HuH-7.5 (cell line): Measurements from ENCODE around the gene P4HTM.

Experiments used
- DNase-seq: peaks from one replicate; pipeline ENCODE4 v3.0.0; 2011; ENCODE audit warnings: low spot score

P4HTM gene, protein sequence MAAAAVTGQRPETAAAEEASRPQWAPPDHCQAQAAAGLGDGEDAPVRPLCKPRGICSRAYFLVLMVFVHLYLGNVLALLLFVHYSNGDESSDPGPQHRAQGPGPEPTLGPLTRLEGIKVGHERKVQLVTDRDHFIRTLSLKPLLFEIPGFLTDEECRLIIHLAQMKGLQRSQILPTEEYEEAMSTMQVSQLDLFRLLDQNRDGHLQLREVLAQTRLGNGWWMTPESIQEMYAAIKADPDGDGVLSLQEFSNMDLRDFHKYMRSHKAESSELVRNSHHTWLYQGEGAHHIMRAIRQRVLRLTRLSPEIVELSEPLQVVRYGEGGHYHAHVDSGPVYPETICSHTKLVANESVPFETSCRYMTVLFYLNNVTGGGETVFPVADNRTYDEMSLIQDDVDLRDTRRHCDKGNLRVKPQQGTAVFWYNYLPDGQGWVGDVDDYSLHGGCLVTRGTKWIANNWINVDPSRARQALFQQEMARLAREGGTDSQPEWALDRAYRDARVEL

DNA sequence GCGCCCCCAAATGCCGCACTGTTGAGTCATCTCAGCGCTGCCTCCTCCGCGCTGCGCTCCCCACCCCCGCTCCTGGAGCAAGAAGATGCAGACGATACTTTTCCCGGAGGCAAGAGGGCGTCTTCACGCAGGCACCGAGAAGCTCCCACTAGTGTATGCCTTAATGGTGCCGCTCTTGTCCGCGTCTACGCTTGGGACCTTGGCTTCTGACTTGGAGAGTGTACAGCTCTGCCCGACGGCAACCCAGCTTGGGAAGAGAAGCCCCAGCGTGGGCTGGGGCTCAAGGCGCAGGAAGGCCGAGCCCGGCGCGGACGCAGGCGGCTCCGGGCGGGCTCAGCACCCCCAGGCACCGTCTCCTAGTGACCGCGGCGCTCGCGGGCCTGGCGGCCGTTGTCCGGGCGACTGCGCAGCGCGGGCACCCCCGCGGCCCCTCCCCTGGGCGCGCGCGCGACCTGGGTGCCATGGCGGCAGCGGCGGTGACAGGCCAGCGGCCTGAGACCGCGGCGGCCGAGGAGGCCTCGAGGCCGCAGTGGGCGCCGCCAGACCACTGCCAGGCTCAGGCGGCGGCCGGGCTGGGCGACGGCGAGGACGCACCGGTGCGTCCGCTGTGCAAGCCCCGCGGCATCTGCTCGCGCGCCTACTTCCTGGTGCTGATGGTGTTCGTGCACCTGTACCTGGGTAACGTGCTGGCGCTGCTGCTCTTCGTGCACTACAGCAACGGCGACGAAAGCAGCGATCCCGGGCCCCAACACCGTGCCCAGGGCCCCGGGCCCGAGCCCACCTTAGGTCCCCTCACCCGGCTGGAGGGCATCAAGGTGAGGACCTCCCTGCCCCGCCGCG is at the start of gene P4HTM:
P4HTM (plus strand) TSS at position 446 of the 840 bp plus-strand sequence; CDS start at position 462, 16 bp downstream.
- DNase-seq, result no peak

DNA sequence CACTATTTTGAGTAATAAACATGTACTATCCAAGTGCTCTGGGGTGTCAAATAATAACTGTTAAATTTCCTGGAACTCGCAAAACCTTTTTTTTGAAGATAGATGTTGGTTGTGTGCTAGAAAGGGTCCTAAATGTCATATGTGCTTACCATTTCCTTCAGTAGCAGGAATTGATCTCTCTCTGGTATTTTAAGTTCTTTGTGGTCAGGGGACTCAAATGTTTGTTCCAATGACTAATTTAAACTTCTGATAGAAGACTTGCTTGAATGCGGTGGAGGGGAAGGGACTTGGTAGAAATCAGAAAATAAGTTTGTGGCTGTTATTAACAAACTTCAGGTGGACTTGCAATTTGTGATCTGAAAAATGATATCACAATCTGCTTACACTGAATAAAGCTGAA is 44.6 kb upstream of the P4HTM start:
- no peak for DNase-seq

DNA sequence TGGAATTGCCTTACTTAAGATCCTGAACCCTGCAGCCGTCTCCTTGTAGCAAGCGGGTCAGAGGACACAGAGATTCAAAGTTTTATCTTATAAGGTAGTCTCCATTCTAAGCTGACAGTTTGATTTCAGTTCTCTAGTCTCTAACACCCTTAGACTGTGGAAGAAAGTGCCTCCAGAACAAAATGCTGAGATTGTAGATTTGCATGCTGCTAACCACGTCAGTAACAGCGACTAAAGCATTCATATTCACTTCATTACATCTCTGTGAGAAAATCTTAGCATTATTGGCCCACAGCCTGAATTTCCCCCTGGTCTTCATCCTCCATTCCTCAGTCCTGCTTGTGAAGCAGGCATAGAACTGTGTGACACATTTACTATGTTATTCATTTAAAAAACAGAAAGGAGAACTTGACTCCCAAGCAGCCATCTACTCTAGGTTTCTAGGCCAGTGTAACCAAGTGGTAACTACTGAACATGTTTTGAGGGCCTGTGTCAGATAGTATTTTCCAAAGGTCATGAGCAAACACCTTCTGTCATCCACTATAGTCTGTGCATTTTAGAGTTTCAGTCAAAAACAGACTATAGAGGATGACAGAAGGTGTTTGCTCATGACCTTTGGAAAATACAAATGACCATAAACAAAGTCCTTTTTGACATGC is 44.0 kb upstream of the P4HTM start:
- no peak for DNase-seq

DNA sequence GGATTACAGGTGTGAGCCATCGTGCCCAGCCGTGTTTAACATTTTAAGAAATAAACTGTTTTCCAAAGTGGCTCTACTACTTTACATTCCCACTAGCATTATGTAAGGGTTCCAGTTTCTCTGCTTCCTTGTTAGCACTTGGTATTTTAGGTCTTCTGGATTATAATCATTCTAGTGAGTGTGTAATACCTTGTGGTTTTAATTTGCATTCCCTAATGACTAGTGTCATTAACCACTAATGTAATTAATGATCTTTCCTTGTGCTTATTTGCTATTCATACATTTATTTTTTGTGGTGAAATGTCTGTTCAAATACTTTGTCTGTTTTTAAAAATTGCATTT is 40.7 kb upstream of the P4HTM start:
- DNase-seq, result no peak

DNA sequence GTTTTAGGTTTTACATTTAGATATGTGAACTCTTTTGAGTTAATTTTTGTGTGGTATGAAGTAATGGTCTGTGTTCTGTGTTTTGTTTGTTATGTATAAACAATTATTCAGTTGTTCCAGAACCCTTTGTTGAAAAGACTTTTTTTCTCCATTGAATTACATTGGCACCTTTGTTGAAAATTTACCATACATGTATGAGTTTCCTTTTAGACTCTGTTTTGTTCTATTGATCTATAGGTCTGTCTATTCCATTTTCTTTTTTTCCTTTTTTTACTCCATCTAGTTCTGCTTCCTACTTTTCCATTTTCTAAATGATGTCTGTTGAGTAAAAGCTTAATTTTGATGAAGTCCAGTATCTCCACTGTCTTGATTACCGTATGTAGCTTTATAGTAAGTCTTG is 40.0 kb upstream of the P4HTM start:
- DNase-seq, result no peak

DNA sequence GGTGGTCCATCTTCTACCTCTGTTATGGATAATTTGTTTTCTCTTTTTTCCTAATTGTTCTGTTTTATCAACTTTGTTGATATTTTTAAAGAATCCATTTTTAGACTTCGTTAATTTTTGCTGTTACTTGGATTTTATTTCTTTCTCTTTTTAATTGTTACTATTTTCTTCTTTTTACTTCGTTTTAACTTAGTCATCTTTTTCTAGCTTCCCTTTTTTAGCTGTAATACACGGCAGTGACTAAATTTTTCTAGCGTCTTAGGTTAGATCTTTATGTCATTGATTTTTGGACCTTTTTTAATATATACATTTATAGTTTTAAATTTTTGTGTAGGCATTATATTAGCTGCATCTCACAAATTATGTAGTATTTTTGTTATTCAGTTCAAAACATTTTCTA is 38.3 kb upstream of the P4HTM start:
- DNase-seq, result no peak

DNA sequence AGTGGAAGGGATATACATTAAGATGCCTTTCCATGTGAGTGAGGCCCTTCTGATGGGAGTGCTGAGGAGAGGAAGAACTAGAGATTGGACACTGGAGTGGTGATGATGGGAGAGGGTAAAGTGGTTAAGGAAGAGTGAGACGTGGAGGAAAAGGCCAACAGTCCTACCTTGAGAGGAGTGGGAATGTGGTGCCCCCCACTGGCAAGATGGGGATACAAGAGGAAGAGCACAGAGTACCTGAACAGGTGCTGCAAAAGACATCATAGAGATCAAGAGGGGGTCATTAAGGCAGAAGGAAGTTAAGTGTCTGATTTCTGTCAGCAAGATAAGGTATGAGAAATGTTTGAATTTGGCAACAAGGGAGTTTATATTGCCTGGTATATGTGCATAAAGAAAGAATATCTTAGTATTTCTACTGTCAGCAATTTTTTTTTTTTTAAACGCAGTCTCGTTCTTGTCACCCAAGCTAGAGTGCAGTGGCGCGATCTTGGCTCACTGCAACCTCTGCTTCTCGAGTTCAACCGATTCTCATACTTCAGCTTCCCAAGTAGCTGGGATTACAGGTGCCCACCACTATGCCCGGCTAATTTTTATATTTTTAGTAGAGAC is 37.4 kb upstream of the P4HTM start:
- DNase-seq, result no peak

DNA sequence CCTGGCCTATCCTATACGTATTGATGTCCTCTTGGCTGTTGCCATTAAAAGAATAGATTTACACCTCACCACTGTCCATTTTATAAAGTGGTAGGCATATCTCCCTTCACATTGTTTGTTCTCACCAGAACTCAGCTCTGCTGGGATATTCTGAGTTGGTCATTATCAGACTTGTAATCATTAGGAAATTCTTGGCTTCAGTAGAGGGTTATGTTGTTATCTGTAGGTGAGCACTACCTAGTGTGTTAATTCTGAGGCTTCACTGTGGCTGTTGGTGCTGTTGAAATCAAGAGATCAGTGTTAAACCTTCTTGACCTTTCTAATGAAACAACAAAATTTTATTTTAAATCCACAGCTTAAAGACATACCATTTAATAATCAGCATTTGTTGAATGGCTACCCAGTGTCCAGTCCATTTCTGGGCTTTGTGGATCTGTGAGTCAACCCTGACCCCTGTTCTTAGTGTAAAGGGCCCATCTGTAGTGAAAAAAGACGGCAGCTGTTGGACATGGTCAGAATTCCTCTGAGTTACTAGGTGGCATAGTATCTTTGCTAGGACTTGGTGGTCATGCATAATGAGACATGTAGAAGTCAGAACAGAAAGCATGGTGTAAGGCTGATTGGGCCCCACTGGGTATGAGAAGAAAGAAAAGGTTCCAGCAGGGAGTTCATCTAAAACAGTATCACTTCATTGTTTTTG is 32.9 kb upstream of the P4HTM start:
- DNase-seq, result no peak

DNA sequence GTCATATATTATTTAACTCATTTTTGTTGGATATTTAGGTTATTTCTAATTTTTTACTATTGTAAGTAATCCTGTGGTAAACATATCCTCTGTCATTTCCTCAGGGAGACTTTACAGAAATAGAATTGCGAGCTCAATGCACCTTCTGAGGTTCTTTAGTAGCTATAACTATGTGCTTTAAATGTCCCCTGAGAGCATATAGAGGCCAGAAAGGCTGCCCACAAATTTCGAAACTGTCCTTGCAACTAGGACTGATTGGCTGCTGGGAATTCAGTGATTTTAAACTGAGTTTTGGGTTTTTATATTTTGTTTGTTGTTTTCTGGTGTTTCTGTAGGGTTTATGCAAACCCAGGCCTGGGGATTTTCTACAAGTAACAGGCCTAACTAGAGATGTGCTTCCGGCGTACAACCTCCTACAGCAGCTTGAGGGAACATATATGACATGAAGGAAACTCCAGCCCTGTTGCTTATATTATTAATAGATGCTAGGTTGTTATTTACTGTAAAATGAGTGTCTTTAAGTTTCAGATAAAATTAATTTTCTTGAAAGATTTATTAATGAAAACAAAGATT is 29.1 kb upstream of the P4HTM start:
- no peak for DNase-seq

DNA sequence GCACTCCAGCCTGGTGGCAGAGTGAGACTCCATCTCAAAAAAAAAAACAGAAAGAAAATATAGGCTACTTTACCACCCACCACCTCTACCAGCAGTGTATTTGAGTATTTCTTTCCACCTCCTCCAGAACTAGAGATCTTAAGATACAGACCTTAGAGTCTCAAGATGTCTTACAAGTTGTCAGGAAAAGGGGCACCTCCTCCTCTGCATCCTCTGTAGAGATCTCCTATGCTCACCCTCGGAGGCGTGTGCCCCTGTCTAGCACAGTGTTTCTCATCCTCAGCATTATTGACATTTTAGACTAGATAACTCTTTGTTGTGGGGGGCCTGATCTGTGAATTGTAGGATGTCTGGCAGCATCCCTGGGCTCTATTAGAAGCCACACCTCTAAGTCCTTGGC is 27.7 kb upstream of the P4HTM start:
- DNase-seq, result no peak

DNA sequence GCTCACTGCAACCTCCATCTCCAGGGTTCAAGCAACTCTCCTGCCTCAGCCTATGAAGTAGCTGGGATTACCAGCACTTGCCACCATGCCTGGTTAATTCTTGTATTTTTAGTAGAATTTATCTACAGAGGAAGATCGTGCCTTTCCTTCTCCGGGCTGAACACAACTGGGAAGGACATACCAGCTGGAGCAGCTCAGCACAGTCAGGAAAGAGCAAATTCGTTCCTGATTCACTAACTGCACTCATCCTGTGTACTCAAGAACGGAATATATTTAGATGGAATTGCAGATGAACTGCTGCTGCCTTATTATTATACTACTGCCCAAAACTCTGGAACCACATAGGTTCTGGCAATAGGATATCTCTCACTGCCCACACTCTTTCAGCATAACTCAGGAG is 27.1 kb upstream of the P4HTM start:
- no peak for DNase-seq

DNA sequence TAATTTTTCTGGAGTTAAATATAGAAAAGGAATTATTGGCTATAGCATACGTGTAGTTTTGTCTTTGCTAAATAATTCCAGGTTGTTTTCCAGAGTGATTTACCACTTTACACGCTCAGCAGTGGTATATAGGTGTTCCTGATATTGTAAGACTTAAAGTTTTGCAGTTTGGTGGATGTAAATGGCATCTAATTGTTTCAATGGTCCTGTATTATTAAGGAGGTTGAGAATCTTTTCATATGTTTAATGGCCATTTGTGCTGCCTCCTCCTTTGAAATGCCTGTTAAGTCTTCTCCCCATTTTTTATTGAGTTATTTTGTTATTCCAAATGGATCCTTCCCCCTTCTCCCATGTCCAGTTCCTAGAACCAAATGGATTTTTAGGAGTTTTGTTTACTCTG is 26.4 kb upstream of the P4HTM start:
- no peak for DNase-seq

DNA sequence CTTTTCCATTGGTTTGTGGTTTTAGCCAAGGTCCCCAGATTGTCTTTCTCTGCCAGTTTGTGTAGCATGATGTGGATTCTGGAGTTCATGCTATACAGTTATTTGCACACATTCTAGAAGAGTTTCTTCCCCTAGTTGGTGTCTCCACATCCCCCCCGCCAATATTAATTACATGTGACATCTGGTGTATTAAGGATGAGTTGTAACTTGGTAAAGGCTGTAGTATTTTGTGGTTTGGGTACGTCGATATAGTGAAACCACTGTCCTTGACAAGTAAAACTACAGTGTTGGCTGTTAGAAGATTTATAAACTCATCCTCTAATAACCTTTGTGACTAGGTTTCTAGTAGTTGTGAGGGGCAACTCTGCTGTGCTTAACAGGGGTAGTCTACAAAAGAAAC is 23.7 kb upstream of the P4HTM start:
- DNase-seq, result no peak

DNA sequence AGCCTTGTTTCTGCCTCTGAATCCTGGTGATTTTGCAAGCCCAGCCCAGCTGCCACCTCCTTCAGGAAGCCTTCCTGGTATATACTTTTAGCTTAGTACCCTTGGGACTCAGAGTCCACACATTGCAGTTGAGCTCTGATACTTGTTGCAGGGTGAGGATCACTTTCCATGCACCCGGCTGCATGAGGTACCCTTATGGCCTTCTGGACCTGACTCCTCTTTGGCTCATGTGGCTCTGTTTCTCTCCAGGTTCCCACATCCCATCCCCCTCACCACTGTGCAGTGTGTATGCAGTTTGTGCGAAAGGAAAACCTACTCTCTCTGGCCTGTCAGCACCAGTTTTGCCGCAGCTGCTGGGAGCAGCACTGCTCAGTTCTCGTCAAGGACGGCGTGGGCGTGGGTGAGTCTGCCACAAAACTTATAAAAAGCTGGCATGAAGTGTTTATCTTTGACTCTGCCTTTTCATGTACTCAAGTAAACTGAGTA is 23.1 kb upstream of the P4HTM start:
- no peak for DNase-seq

DNA sequence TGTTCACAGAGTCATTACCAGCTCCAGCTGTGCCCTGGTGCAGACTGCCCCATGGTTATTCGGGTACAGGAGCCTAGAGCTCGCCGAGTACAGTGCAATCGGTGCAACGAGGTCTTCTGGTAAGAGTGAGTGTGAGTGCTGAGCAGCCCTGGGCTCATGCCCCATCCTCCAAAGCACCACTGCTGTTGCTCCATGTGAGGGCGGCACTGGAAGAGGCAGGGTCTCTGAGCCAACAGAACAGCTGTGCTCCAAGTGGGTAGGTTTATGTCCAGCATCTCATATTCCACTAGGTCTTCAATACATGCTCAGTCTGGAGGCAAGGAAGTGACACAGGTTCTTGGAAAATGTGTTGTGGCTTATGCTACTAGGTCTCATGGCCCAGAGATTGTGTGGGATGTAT is 19.5 kb upstream of the P4HTM start:
- no peak for DNase-seq

DNA sequence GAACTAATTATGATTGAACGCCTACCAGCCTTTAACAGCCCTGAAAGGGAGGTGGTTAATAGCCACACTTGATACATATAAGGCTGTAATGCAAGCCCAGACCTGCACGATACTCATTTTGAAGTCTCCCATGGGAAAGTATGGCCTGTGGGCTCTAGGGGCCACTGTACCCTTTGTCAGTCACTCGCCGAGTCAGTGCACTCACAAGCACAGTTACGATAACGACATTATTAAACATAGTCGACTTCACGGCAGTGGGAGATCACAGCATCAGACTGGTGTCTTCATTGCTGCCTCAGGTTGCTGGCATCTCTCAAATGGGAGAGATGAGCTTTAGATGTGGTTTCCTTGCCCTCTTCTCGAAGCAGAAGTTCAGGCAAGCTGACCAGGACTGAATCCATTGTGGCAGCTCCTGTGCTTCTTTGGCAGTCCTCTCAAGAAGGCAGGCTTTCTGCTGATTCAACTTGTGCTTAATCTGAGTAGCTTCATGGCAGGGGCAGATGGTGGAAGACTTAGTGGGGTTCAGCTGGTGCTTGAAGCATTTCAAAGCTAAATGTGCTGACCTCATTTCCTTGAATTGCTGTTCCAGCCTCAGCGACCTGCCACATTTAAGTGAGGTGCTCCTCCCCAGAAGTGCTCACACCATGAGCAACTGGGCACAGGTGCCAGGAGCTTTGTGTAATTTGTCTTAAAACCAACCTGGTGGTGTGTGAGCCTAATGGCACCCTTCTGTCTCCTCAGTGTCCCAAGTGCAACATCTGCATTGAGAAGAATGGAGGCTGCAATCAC is 15.8 kb upstream of the P4HTM start:
- no peak for DNase-seq

DNA sequence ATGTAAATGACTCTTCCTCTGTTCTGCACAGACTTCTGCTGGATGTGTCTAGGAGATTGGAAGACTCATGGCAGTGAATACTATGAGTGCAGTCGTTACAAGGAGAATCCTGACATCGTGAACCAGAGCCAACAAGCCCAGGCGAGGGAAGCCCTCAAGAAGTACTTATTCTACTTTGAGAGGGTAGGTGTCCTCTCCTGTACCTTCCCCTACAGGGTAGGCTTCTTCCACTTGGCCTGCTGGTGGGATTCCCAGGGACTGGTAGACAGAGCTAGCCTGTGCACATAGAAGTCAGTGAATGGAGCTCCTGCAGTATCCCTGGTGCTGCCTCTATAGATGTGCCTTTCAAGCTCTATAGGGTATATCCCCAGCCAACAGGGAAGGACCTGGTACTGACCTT is 10.6 kb upstream of the P4HTM start:
- no peak for DNase-seq

DNA sequence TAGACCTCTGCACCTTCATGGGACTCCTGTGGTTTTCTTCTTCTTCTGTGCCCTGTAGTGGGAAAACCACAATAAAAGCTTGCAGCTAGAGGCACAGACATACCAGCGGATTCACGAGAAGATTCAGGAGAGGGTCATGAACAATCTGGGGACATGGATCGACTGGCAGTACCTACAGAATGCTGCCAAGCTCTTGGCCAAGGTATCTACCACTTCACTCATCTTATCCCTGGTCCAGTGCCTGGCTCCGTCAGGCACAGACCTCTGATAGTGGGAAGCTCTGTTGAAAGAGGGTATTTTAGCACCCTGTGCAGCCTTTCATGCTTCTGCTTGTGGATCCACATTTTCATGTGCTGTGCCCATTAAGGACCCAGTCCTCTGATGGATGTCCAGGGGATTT is 9.7 kb upstream of the P4HTM start:
- DNase-seq, result no peak

DNA sequence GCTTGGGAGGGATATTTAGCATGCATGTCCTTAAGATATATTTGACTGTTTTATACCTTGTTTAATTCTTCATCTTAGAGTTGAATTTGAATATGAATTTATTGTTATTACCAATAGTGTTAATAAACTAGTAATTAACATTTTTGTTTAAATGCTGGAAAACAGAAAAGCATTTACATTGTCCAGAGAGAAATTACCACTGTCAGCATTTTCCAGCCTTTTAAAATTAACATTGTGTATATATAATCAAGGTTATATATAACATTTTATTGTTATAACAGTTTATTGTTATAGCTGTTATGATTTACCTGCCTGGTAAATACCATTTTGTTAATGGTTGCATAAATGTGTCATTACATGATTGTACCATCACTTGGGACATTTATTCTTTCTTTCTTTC is 8.0 kb upstream of the P4HTM start:
- no peak for DNase-seq

DNA sequence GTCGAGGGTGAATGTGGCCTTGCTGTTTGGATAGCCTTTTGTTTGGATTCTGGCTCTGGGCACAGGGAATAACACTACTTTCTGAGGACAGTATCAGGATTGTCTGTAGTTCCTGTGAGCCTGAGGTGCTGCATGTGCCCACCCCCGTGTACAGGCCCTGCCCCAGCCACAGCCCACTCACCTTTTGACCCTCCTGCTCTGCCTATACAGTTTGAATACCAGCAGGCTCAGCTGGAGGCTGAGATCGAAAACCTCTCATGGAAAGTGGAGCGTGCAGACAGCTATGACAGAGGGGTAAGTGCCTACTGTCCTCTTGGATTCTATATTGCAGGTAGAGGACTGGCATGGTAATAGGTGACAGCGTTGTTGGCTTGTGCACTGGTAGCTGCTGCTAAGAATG is 7.4 kb upstream of the P4HTM start:
- no peak for DNase-seq
